ENCODE results near the gene ZNF490. TPM values are rescaled to one million over a fixed set of nuclear protein-coding genes. Genes with fewer than 3 reads are reported as not detected.

ZNF490 gene
- total and polyA plus RNA-seq, 10 of the 15 experiments (the other 5 are each of a cell fraction or from before 2014, with no cell fraction given): 0.57 to 8.4 (median 3.2) TPM

DNA sequence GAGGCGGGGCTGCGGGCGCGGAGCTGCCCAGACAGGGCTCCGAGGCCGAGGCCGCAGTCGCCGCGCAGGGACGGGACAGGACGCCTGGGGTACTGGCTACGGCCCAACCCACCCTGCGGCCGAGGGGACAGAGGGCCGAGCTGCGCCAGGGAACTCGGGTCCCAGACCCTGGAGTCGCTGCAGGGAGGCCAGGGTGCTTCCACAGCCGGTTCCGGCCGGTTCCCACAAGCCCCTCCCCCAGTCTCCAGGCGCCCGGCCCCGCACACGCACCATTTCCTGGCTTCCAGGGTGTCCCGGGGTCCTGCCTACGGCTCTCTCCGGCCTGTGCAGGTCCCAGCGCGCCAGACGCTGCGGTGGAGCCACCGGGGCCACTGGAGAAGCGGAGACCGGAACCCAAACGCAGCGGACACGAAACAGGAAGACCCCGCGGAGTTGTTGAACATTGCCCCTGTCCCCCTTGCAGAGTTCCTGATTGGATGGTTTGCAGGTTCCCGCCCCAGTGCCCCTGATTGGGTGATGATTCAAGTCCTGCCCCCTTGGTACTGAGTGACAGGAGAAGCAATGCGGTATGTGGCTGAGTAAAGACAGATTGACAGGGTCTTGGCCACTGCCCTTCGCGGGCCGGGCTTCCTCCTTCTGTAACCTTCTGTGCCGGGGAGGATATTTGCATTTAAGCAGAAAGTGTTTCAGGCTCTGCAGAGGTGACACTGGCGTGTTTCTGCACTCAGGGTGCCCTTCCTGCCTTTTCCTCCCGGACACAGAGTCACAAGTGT, 59.4 kb downstream of the ZNF490 start, which contains the start of gene ZNF564 (continued):
- no peak for TF ChIP-seq USF1 (IDR thresholded peaks at IDR 0.05; ENCODE audit: borderline replicate concordance, extremely low read length, insufficient read depth, low read depth, low read length)
- TF ChIP-seq SRF (IDR thresholded peaks at IDR 0.05; ENCODE audit: low read depth in 2 of 2, low read length in 2 of 2): 0 out of 4 replicates have a peak, but pooled peaks of 1 of the 2 experiments have one; percentile 1
- TF ChIP-seq NFXL1 (IDR thresholded peaks at IDR 0.05; ENCODE audit: borderline replicate concordance): no peak
- peak; percentile 72; the same call in 1 of the 2 replicates for TF ChIP-seq SMAD5 (IDR thresholded peaks at IDR 0.05; ENCODE audit: low read depth)
- TF ChIP-seq RELA (IDR thresholded peaks at IDR 0.05; ENCODE audit: borderline replicate concordance, partially characterized antibody): peak; percentile 63
- no peak for TF ChIP-seq IRF4 (IDR thresholded peaks at IDR 0.05; ENCODE audit: low read depth, low read length)
- peak; percentile 97 for TF ChIP-seq POLR2AphosphoS5 (IDR thresholded peaks at IDR 0.05; ENCODE audit: low read length)
- peak; percentile 78 for TF ChIP-seq NR2C1 (IDR thresholded peaks at IDR 0.05)
- TF ChIP-seq ZNF687 (IDR thresholded peaks at IDR 0.05): 0 out of 2 replicates have a peak, but pooled peaks have one; percentile 27
- no peak for TF ChIP-seq RAD51 (IDR thresholded peaks at IDR 0.05)
- TF ChIP-seq ZNF217 (IDR thresholded peaks at IDR 0.05): no peak
- TF ChIP-seq ZBTB40 (IDR thresholded peaks at IDR 0.05; ENCODE audit: borderline replicate concordance): peak; percentile 96
- TF ChIP-seq RB1 (IDR thresholded peaks at IDR 0.05; ENCODE audit: borderline replicate concordance): peak; percentile 40; the same call in 1 of the 2 replicates
- peak; percentile 98 for TF ChIP-seq NFYA (IDR thresholded peaks at IDR 0.05; ENCODE audit: borderline replicate concordance, low read depth, low read length)
- peak; percentile 76 for TF ChIP-seq BACH1 (IDR thresholded peaks at IDR 0.05; ENCODE audit: borderline replicate concordance)
- TF ChIP-seq BHLHE40 (IDR thresholded peaks at IDR 0.05; ENCODE audit: borderline replicate concordance in 1 of 2, low read depth in 2 of 2, low read length in 1 of 2): no peak; a peak in 1 of 4 replicates
- TF ChIP-seq HDAC2 (IDR thresholded peaks at IDR 0.05): no peak
- no peak for TF ChIP-seq SREBF2 (IDR thresholded peaks at IDR 0.05; ENCODE audit: low read length)
- TF ChIP-seq, protein P1, sequence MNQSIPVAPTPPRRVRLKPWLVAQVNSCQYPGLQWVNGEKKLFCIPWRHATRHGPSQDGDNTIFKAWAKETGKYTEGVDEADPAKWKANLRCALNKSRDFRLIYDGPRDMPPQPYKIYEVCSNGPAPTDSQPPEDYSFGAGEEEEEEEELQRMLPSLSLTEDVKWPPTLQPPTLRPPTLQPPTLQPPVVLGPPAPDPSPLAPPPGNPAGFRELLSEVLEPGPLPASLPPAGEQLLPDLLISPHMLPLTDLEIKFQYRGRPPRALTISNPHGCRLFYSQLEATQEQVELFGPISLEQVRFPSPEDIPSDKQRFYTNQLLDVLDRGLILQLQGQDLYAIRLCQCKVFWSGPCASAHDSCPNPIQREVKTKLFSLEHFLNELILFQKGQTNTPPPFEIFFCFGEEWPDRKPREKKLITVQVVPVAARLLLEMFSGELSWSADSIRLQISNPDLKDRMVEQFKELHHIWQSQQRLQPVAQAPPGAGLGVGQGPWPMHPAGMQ (IDR thresholded peaks at IDR 0.05; ENCODE audit: borderline replicate concordance): no peak

Data from GM12878 (cell line).